IPS-15b (cell line): ENCODE results near the gene TNNI2.
A peak's percentile ranks its signal among the peaks of the same experiment; 100 is the strongest.

Source experiments
- H3K27me3 ChIP-seq: one replicate; pipeline ENCODE4 v1.6.1; 2013; ENCODE audit warnings: low read length; ENCODE audit not compliant: control insufficient read depth, insufficient read depth
- H3K36me3 ChIP-seq: one replicate; pipeline ENCODE4 v1.6.1; 2013; ENCODE audit warnings: low read length; ENCODE audit not compliant: control insufficient read depth, insufficient read depth
- H3K4me1 ChIP-seq: one replicate; pipeline ENCODE4 v1.6.1; 2013; ENCODE audit warnings: mild to moderate bottlenecking, low read length; ENCODE audit not compliant: control insufficient read depth, insufficient read depth
- H3K4me3 ChIP-seq: one replicate; pipeline ENCODE4 v1.5.1; 2013; ENCODE audit warnings: low read depth, low read length
- H3K9ac ChIP-seq: one replicate; pipeline ENCODE4 v1.6.1; 2013; ENCODE audit warnings: low read depth, mild to moderate bottlenecking, low read length
- H3K9me3 ChIP-seq: one replicate; pipeline ENCODE4 v1.6.1; 2013; ENCODE audit warnings: mild to moderate bottlenecking, low read length; ENCODE audit not compliant: control insufficient read depth, insufficient read depth

Gene TNNI2

DNA sequence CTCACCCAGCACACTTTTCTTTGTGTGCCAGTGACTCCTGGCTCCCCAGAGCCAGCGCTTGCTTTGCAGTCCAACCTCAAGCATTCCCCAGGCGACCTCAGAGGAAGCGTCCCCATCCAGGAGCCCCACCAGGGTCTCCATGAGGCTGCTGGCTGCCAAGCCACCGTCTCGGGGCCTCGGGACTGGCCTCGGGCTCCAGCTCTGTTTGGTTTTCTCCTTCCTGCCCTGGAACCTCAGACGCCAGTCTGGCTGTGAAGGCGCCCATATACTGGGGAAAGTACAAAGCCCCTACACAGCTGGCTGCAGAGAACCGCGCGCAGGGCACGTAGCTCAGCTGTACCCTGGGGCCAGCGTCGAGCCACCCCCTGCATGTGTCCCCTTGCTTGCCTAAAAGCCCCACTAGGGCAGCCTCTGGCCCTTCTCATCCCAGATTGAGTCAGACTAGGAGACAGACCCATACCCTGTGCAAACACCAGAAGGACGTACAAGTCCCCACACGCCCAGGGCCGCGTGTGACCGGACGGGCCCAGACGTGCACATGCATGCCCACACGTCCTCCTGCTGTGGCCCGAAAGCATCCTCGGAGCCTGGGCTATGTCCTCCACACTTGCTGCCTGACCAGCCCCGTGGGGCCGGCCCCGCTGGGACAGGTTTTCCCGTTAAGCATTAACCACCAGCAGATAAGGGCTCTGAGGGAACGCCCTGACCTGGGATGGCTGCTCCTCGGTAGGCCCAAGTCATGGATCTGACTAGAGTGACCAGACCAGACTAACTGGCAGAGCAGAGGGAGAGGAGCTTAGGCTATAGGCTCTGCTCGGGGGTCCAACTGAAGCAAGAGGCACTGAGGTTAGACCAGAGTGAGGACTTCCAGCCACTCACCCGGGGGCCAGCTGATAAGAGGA, 8.2 kb upstream of the TNNI2 start:
- no peak overlapping the region for H3K4me3 ChIP-seq
- no peaks in the 10 kb centered on the region for H3K9me3 ChIP-seq
- no peaks in the 10 kb centered on the region for H3K4me1 ChIP-seq
- H3K36me3 ChIP-seq, result no peaks in the 10 kb centered on the region
- no peak overlapping the region for H3K9ac ChIP-seq
- no peaks in the 10 kb centered on the region for H3K27me3 ChIP-seq

DNA sequence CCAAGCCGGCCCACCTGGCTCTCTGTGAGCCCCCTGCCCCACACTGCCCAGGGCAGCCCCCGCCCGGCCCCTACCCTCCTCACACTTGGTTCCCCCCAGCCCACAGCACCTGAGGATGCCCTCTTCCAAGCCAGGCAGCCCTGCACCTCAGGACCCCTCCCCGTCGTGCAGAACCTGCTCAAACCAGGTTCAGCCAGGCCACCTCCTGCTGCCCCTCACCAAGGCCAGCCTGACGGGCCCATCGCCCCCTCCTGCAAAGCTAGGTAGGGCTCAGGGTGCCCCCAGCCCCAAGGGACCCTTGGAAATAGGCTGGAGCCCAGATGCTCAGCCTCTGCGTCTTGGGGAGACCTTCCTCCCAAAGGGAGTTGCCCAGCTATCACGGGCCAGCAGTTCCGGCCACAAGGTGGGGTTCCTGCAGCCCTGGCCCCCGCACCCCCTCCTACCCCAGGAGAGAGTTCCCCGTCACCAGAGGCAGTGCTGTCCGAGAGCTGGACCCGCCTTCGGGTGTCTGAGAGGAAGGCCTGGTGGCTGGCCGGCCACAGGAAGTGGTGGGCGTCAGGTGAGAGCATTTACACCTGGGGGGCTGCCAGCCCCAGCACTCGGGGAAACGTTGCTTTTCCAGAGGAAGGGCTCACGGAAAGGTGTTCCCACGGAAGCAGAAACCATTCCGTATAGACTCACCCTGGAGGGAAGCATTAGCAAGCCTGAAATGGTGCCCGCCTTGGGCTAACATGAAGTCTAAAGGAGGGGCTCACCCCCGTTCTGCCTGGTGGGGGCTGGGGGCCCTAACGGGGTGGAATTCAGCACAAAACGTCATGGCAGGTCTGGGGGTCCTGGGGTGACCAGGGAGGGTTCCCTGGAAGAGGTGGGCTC, 7.2 kb upstream of the TNNI2 start:
- H3K27me3 ChIP-seq, result no peaks in the 10 kb centered on the region
- H3K4me3 ChIP-seq, result no peak overlapping the region

DNA sequence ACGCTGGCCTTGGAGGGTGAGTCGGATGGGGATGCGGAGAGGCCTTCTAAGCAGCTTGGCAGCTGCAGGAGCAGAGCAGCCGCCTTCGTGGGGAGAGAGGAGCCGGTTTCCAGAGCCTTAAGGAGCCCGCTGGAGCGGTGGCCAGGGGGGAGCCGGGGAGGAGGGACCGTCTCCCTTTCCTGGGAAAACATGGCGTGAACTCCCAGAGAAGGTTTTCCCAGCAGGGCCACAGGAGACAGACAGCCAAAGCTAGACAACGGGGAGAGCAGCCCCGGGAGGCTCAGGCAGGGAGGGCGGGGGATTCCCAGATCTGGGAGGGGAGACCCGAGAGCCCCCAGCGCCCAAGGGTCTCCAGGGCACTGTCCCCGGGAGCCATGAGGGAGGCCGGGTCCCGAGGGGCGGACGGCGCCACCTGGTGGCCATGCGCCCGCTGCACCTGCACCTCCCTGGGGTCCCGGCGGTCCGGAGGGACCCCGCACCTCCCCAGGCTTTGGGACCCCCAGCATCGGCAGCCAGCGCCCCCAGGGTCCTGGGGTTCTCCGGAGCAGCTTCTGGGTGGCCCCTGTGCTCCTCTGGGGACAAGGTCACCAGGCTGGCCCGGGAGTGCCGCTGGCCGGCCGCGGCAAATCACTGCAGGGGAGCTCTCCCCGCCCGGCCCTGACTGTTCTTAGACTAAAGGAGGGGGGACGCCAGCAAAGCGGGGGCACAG, 6.4 kb upstream of the TNNI2 start:
- no peaks in the 10 kb centered on the region for H3K27me3 ChIP-seq
- H3K9me3 ChIP-seq, result no peaks in the 10 kb centered on the region
- H3K4me1 ChIP-seq, result no peaks in the 10 kb centered on the region
- peak overlapping the region; percentile 35 for H3K4me3 ChIP-seq
- H3K9ac ChIP-seq, result no peak overlapping the region
- H3K36me3 ChIP-seq, result no peaks in the 10 kb centered on the region

More for the DNA sequence above, 7.2 kb upstream of the TNNI2 start:
- no peaks in the 10 kb centered on the region for H3K4me1 ChIP-seq
- H3K9ac ChIP-seq, result no peak overlapping the region
- no peaks in the 10 kb centered on the region for H3K36me3 ChIP-seq
- no peaks in the 10 kb centered on the region for H3K9me3 ChIP-seq

DNA sequence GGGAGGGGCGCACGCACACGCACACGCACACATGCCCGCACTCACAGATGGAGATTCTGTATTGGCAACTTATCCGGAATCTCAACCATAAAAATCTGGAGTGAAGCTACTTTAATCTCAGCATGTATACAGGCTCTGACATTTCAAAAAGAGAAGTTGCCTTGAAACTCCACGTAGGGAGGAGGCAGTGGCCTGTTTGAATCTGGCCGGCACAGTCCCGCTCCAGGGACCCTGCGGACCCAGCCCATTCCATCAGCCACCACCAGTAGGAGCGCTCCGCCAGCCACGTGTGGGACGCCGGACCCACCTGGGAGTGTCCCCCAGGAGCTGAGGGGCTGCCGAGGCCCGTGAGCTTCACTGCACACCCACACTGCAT, 5.9 kb upstream of the TNNI2 start:
- Histone ChIP-seq H3K9ac (no peak overlapping the region), H3K9me3 (no peaks in the 10 kb centered on the region), H3K4me1 (no peaks in the 10 kb centered on the region), H3K27me3 (no peaks in the 10 kb centered on the region), H3K4me3 (peak overlapping the region; percentile 35), H3K36me3 (no peaks in the 10 kb centered on the region)

DNA sequence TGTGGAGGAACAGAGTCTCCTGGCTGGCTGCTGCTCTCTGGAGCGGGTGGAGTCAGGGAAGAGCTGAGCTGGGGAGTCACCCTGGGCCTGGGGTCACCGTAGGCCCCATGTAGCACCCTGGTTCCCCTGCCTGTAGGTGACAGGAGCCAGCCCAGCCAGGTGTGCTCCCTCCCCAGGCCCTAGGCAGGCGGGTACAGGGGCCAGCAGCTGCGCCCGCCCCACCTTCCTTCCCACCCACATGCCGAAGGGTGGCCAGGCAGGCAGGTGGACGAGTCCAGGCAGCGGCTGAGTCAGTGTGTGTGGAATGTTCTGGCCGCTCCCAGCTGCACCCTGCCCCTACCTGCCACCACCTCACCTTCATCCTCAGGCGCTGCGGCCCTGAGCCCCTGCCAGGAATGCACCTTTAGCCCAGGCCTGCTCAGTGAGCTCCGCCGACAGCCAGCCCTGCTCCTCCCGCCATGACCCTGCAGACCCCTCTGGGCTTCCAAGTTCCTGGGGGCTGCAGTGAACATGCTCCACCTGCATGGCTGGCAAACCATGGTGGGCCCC, 4.6 kb upstream of the TNNI2 start:
- Histone ChIP-seq H3K27me3 (no peaks in the 10 kb centered on the region), H3K4me3 (no peak overlapping the region), H3K9ac (no peak overlapping the region), H3K36me3 (no peaks in the 10 kb centered on the region), H3K9me3 (no peaks in the 10 kb centered on the region), H3K4me1 (no peaks in the 10 kb centered on the region)

DNA sequence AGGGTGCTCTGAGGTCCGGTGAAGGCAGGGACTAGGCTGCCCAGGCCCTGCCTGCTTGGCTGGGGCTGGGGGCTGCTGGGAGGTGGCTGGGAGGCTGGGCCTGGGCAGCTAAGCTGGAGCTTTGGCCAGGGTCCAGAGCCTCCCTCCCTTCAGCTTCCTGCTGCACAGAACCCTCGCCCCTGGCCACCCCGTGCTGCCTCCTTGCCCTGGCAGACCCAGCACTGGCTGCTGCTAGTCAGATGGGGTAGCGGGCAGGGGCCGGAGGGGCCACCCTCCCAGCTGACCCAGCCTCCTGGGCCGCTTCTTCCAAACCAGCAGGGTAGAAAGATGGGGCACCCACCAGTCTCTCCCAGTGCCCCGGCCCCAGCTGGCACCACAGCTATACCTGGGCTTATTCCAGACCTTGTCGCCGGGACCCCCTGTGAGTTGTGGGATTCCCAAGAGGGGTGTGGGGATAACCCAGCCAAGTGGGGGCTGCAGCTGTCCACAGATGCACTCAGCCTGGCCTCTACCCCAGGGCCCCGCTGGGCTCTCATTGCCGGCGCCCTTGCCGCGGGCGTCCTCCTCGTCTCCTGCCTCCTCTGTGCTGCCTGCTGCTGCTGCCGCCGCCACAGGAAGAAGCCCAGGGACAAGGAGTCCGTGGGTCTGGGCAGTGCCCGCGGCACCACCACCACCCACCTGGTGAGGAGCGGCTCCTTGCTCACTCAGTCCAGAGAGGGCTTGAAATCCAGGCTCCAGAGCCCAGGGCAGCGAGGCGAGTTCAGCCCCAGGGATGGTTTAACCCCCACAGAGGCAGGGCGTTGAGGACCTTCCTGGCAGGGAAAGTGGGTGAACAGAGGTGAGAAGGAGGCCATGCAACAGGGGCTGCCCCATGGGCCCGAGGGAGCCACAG, 3.8 kb upstream of the TNNI2 start, which contains the start of gene SYT8:
TSS of gene SYT8 (plus strand) at position 212 of the 892 bp plus-strand sequence. CDS start at position 328, 116 bp downstream.
- Histone ChIP-seq H3K36me3 (no peaks in the 10 kb centered on the region), H3K27me3 (no peaks in the 10 kb centered on the region), H3K9ac (no peak within 1 kb of the TSS), H3K4me3 (no peak within 1 kb of the TSS), H3K9me3 (no peaks in the 10 kb centered on the region), H3K4me1 (no peaks in the 10 kb centered on the region)

DNA sequence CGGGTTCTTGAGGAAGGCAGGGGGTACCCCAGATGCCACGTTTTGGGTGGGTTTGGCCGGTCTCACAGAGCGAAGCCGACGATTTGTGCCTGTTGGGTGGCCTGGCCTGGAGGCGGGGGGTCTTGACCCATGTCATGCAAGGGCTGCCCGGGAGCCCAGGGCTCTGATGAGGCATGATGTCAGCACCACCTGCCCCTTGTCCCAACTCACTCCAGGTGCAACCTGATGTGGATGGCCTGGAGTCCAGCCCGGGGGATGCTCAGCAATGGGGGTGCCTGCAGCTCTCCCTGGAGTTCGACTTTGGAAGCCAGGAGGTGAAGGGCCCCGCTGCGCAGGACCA, 3.1 kb upstream of the TNNI2 start:
- no peak overlapping the region for H3K9ac ChIP-seq
- no peaks in the 10 kb centered on the region for H3K9me3 ChIP-seq
- no peaks in the 10 kb centered on the region for H3K4me1 ChIP-seq
- H3K36me3 ChIP-seq, result no peaks in the 10 kb centered on the region
- no peak overlapping the region for H3K4me3 ChIP-seq
- H3K27me3 ChIP-seq, result no peaks in the 10 kb centered on the region

DNA sequence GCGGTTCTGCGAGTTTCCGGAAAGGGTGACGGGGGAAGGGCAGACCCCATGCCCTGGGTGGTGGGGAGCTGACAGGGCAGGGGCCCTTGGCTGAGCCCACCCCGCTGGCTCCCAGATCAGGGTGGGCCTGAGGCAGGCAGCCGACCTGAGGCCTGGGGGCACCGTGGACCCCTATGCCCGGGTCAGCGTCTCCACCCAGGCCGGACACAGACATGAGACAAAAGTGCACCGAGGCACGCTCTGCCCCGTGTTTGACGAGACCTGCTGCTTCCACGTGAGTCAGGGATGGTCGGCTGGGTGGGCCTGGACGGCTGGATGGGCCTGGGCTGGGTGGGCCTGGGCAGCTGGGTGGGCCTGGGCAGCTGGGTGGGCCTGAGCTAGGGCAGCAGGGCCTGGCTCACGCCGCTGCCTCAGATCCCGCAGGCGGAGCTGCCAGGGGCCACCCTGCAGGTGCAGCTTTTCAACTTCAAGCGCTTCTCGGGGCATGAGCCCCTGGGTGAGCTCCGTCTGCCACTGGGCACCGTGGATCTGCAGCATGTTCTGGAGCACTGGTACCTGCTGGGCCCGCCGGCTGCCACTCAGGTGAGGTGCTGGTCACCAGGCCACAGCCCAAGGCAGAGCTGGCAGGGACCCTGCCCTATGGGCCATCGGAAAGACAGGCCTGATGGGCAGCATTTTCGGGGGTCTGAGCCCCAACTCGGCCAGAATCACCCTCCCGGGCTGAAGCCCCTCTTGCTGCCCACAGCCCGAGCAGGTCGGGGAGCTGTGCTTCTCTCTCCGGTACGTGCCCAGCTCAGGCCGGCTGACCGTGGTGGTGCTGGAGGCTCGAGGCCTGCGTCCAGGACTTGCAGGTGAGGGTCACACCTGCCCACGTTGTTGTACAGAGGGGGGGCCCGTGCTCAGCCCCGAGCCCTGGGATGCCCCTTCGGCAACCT, 2.5 kb upstream of the TNNI2 start:
- H3K4me1 ChIP-seq, result no peaks in the 10 kb centered on the region
- no peaks in the 10 kb centered on the region for H3K9me3 ChIP-seq
- H3K27me3 ChIP-seq, result no peaks in the 10 kb centered on the region
- H3K4me3 ChIP-seq, result no peak overlapping the region
- no peak overlapping the region for H3K9ac ChIP-seq
- H3K36me3 ChIP-seq, result no peaks in the 10 kb centered on the region

DNA sequence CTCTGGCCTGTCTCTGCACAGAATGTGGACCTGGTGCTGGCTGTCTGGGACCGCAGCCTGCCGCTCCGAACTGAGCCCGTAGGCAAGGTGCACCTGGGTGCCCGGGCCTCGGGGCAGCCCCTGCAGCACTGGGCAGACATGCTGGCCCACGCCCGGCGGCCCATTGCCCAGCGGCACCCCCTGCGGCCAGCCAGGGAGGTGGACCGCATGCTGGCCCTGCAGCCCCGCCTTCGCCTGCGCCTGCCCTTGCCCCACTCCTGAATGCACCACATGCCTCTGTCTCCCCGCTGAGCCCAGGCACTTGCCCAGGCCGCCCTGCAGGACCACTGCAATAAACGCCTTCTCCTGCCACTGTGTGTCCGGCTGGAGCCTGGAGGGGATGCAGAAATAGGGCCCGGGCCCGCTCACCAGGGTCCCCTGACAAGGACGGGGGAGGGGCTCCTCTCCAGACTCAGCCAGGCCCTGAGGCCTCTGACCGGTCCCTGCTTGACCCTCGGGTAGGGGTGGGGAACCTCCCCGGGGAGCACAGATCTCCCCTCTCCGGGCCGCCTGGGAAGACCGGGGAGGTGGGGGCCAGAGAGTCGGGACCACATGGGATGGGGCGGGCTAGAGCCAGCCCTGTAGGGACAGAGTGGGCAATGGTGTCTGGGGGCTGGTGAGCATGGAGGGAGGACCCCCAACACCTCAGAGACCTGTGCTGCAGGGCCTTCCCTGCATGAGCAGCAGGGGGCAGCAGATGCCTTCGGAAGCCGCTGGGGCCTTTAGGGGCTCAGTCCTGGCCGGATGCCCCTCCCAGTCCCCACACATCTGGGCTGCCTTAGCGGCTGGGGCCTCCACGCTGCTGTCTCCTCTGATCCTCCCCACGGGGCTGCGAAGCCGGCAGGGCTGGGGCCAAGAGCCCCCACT, 1.4 kb upstream of the TNNI2 start:
- Histone ChIP-seq H3K4me1 (no peaks in the 10 kb centered on the region), H3K9me3 (no peaks in the 10 kb centered on the region), H3K36me3 (no peaks in the 10 kb centered on the region), H3K9ac (no peak overlapping the region), H3K4me3 (no peak overlapping the region), H3K27me3 (no peaks in the 10 kb centered on the region)
